SK-N-MC (cell line): ENCODE data around the gene DNAJB11.

Experiments used
- DNase-seq: peaks from one replicate; pipeline ENCODE4 v3.0.0-alpha.2; 2011; ENCODE audit warnings: low read depth, low spot score
- H3K27ac ChIP-seq: fragments of 200-600 bp; sonication (generic); 2 replicates; pipeline ENCODE4 v1.5.1; 2016; ENCODE audit warnings: mixed run types
- H3K36me3 ChIP-seq: fragments of 200-600 bp; sonication (generic); 2 replicates; pipeline ENCODE4 v1.6.1; 2017; ENCODE audit warnings: antibody characterized with exemption, low read length, mixed read lengths; ENCODE audit not compliant: insufficient read depth
- H3K4me3 ChIP-seq: fragments of 200-600 bp; sonication (generic); 2 replicates; pipeline ENCODE4 v1.5.1; 2016
- H3K9ac ChIP-seq: fragments of 200-600 bp; sonication (generic); 2 replicates; pipeline ENCODE4 v1.8.0; 2017; ENCODE audit warnings: mixed run types, mixed read lengths; ENCODE audit not compliant: insufficient read length
- H3K9me3 ChIP-seq: fragments of 200-600 bp; sonication (generic); 2 replicates; pipeline ENCODE4 v1.6.1; 2017; ENCODE audit warnings: low read depth, mild to moderate bottlenecking, antibody characterized with exemption, low read length, moderate library complexity, mixed read lengths
- EZH2 ChIP-seq: fragments of 200-600 bp; sonication (generic); IDR thresholded peaks from one replicate; pipeline ENCODE4 v1.6.1; 2017; ENCODE audit warnings: antibody characterized with exemption
- FOXP2 ChIP-seq: optimal IDR thresholded peaks from 2 replicates; pipeline ENCODE3; 2011; ENCODE audit warnings: mild to moderate bottlenecking, moderate library complexity; ENCODE audit not compliant: insufficient read depth; ENCODE audit errors: extremely low read length, control extremely low read depth
- POLR2AphosphoS5 ChIP-seq: IDR thresholded peaks from 2 replicates; pipeline ENCODE4 v1.6.1; 2012; ENCODE audit warnings: mild to moderate bottlenecking, low read depth, low read length, borderline replicate concordance

Gene DNAJB11

DNA sequence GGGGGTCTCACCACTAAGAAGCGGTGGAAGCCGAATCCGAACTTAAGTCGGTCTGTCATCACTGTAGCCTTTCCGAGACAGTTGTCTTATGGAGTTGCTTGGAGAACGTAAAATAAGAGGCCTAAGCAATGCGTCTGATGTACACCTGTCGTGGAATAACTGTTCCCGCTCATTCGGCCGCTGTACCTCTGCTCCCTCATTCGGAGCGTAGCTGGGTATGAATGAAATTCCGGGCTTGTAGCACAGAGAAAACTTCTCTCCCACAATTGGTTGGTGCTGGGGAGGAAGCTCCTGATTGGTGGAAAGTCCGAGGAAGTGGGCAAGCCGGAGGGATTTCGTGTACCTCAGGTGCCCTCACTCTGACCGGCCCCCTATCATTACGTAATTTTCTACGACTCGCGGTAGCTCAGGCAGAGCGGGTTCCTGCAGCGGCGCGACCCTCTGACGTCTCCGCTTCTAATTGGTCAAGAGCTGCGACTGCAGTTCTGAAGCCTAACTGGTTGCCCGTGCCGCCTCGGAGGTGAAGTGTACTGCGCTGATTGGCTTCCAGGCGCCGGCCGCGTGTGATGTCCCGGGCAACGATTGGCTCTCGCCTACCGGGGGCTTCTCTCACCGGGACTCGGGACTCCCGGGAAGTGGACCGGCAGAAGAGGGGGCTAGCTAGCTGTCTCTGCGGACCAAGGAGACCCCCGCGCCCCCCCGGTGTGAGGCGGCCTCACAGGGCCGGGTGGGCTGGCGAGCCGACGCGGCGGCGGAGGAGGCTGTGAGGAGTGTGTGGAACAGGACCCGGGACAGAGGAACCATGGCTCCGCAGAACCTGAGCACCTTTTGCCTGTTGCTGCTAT is at the start of gene DNAJB11:
Gene DNAJB11, plus strand, starts transcription at position 625 of the 845 bp plus-strand sequence. Its CDS starts 178 bp downstream, at position 803.
- peaks cover 32% of the 10 kb centered on the region for H3K36me3 ChIP-seq
- peak; percentile 100 for DNase-seq
- peak within 1 kb of the TSS; percentile 51 for H3K27ac ChIP-seq
- TF ChIP-seq EZH2 (no peak), POLR2AphosphoS5 (peak; percentile 83), FOXP2 (no peak)
- peak within 1 kb of the TSS; percentile 97 for H3K4me3 ChIP-seq
- H3K9me3 ChIP-seq: no peaks in the 10 kb centered on the region
- peak within 1 kb of the TSS; percentile 93 for H3K9ac ChIP-seq

DNA sequence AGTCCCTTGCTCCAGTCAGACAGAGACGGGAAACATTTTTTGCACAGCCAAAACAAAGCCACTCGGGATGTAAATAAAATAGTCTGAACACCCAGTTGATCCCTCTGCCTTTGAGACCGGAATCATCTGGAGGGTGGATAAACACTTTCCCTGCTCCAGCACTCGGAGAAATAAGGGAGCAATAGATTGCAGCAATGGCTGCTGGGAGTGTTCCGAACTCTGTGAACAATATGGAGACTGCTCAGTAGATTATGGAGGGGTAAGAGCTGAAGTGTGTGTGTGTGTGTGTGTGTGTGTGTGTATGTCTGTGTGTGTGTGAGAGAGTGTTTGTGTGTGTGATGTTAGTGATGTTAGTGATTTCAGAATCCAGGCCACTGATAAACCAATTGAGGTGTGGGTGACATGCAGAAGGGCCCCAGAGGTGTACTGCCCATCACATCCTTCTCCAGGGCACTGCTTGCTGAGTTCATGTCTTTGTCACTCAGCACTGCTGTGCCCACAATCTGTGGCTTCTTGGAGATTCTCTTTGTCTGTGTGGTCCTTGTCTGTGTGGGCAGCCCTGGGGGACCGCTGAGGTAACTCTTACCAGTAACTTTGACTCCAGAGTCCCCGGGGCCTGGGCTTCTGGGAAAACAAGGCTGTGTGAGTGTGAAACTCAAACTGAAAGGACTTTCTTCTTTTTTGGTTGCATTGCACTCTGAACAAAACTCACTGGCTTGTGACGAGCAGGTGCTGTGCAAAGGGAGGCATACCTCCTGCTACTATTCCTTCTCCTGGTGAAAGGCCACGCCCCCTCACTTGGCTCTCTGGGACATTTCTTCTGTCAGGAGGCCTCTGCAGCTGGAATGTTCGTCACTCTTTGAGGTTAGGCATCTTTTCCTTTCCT is 49.3 kb upstream of the DNAJB11 start:
- Histone ChIP-seq H3K9me3 (no peaks in the 10 kb centered on the region), H3K36me3 (no peaks in the 10 kb centered on the region), H3K9ac (no peak overlapping the region), H3K4me3 (no peak overlapping the region), H3K27ac (no peak overlapping the region)
- no peak for TF ChIP-seq EZH2
- no peak for TF ChIP-seq POLR2AphosphoS5
- TF ChIP-seq FOXP2: no peak
- no peak for DNase-seq

DNA sequence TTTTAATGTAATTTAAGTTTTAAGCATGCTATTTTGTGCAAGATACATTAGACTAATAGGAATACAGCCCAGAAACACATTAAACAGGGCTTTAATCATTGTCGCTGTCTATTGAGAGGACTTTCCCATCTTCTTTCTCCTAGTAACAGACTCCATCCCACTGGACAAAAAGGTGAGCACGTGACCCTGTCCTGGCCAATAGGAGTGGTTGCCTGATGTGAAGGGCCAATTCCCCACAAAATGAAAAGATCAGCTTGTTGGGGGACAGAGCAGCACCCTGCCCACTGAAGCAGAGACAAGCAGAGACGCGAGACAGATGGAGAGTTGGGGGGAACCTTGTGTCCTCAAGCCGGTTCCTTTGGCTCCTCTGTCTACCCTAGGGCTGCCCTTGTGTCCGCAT is 47.5 kb upstream of the DNAJB11 start:
- no peak for DNase-seq
- TF ChIP-seq FOXP2 (no peak), EZH2 (no peak), POLR2AphosphoS5 (no peak)
- H3K27ac ChIP-seq: no peak overlapping the region
- no peak overlapping the region for H3K9ac ChIP-seq
- H3K9me3 ChIP-seq: no peaks in the 10 kb centered on the region
- H3K4me3 ChIP-seq: no peak overlapping the region
- no peaks in the 10 kb centered on the region for H3K36me3 ChIP-seq

- TF ChIP-seq EZH2 (no peak), FOXP2 (no peak), POLR2AphosphoS5 (no peak)
- Histone ChIP-seq H3K36me3 (no peaks in the 10 kb centered on the region), H3K27ac (no peak overlapping the region), H3K9ac (no peak overlapping the region), H3K4me3 (no peak overlapping the region), H3K9me3 (no peaks in the 10 kb centered on the region)
- DNase-seq: no peak
Observed at GRCh38 chr3:186523434-186523833, 47.1 kb upstream of the DNAJB11 start.

GRCh38 chr3:186524616-186525015 is 45.9 kb upstream of the DNAJB11 start:
- Histone ChIP-seq H3K4me3 (no peak overlapping the region), H3K9me3 (no peaks in the 10 kb centered on the region), H3K36me3 (no peaks in the 10 kb centered on the region), H3K27ac (no peak overlapping the region), H3K9ac (no peak overlapping the region)
- no peak for DNase-seq
- TF ChIP-seq EZH2 (no peak), POLR2AphosphoS5 (no peak), FOXP2 (no peak)

GRCh38 chr3:186525369-186526255 is 44.9 kb upstream of the DNAJB11 start:
- Histone ChIP-seq H3K27ac (no peak overlapping the region), H3K4me3 (no peak overlapping the region), H3K9ac (no peak overlapping the region), H3K9me3 (no peaks in the 10 kb centered on the region), H3K36me3 (no peaks in the 10 kb centered on the region)
- no peak for DNase-seq
- TF ChIP-seq EZH2: no peak
- no peak for TF ChIP-seq POLR2AphosphoS5
- TF ChIP-seq FOXP2: no peak

- H3K27ac ChIP-seq: no peak overlapping the region
- H3K9ac ChIP-seq: no peak overlapping the region
- DNase-seq: no peak
- TF ChIP-seq POLR2AphosphoS5 (no peak), EZH2 (no peak), FOXP2 (no peak)
- no peaks in the 10 kb centered on the region for H3K9me3 ChIP-seq
- H3K36me3 ChIP-seq: no peaks in the 10 kb centered on the region
- no peak overlapping the region for H3K4me3 ChIP-seq
Observed at GRCh38 chr3:186526256-186526606, 44.3 kb upstream of the DNAJB11 start.
